Measurements from ENCODE around the gene ARHGEF28. TPM values are rescaled to one million over a fixed set of nuclear protein-coding genes. Genes with fewer than 3 reads are reported as not detected.
A peak's percentile ranks its signal among the peaks of the same experiment; 100 is the strongest.

ARHGEF28 gene
- total RNA-seq, 4 donors from 2014 or later: 9.8 to 18.7 (median 18.6) TPM

- H3K4me3 ChIP-seq: no peak overlapping the region
- no peaks in the 10 kb centered on the region for H3K27me3 ChIP-seq
- in situ Hi-C loops (cut with MboI; ENCODE audit: low pct_ligation_motif_present in 1 of 4, low pct_unique_long_range_greater_than_20kb in 1 of 4, low sequenced_read_pairs in 3 of 4) (no loop called here), intact Hi-C loops (cut with DNase I; ENCODE audit: low total_unique reads) (no loop called here)
- TF ChIP-seq POLR2AphosphoS5 (IDR thresholded peaks at IDR 0.05) (no peak), EP300 (IDR thresholded peaks at IDR 0.05; ENCODE audit: low read depth) (no peak), POLR2A (IDR thresholded peaks at IDR 0.05) (no peak)
- TF ChIP-seq, protein P1, sequence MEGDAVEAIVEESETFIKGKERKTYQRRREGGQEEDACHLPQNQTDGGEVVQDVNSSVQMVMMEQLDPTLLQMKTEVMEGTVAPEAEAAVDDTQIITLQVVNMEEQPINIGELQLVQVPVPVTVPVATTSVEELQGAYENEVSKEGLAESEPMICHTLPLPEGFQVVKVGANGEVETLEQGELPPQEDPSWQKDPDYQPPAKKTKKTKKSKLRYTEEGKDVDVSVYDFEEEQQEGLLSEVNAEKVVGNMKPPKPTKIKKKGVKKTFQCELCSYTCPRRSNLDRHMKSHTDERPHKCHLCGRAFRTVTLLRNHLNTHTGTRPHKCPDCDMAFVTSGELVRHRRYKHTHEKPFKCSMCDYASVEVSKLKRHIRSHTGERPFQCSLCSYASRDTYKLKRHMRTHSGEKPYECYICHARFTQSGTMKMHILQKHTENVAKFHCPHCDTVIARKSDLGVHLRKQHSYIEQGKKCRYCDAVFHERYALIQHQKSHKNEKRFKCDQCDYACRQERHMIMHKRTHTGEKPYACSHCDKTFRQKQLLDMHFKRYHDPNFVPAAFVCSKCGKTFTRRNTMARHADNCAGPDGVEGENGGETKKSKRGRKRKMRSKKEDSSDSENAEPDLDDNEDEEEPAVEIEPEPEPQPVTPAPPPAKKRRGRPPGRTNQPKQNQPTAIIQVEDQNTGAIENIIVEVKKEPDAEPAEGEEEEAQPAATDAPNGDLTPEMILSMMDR (IDR thresholded peaks at IDR 0.05): no peak
- peaks cover 6 to 38% (median 17%) of the 10 kb centered on the region in 4 donors for H3K4me1 ChIP-seq
- WGBS, 2 donors (ENCODE audit: low coverage in 1 of 2): 57 to 81% methylated on average over 5 to 11 of the region's 11 CpGs
- H3K36me3 ChIP-seq: no peaks in the 10 kb centered on the region
- H3K27ac ChIP-seq: peak overlapping the region in 3 of 4 donors; percentile 2 to 42 (median 7)
- DNase-seq: no peak
- H3K9me3 ChIP-seq: no peaks in the 10 kb centered on the region
Observed at GRCh38 chr5:73748510-73749400, 122.8 kb downstream of the ARHGEF28 start.

- Histone ChIP-seq H3K4me3 (no peak overlapping the region), H3K9me3 (no peaks in the 10 kb centered on the region), H3K36me3 (no peaks in the 10 kb centered on the region), H3K27me3 (no peaks in the 10 kb centered on the region), H3K27ac (peak overlapping the region in 1 of 4 donors; percentile 7), H3K4me1 (peaks cover 6 to 38% (median 17%) of the 10 kb centered on the region in 4 donors)
- intact Hi-C loops (cut with DNase I; ENCODE audit: low total_unique reads) (no loop called here), in situ Hi-C loops (cut with MboI; ENCODE audit: low pct_ligation_motif_present in 1 of 4, low pct_unique_long_range_greater_than_20kb in 1 of 4, low sequenced_read_pairs in 3 of 4) (no loop called here)
- no peak for DNase-seq
- TF ChIP-seq, protein P1 (IDR thresholded peaks at IDR 0.05): no peak
- no peak for TF ChIP-seq POLR2AphosphoS5 (IDR thresholded peaks at IDR 0.05)
- TF ChIP-seq EP300 (IDR thresholded peaks at IDR 0.05; ENCODE audit: low read depth): no peak
- 82 to 100% methylated on average over 2 to 11 of the region's 11 CpGs for WGBS, 2 donors (ENCODE audit: low coverage in 1 of 2)
Observed at GRCh38 chr5:73749485-73750270, 123.7 kb downstream of the ARHGEF28 start.

DNA sequence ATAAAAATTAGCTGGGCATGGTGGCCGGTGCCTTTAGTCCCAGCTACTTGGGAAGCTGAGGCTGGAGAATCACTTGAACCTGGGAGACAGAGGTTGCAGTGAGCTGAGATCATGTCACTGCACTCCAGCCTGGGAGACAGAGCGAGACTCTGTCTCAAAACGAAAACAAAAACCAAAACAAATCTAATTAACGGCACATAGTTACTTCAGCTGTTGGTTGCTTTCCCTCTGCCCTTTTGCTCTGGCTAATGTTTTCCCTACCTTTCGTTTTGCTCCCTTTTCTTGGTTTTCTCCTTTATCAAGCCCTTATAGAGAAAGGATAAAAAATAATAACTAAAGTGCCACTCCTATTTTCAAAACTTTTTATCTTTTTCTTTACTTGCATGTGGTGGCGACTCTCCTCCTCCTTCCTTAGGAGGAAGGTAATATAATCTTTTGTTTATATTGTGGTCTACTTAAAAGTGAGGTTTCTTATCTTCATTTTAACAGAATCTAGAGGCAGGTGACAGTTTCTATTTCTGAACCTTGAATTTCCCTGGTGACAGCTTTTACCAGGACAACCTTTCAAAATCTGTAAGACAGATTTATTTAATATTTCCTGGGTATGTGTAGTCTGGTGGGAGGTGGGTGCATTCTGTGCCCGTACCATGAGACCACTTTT lies 125.4 kb downstream of the ARHGEF28 start:
- no peak overlapping the region for H3K27ac ChIP-seq
- intact Hi-C loops (cut with DNase I; ENCODE audit: low total_unique reads) (no loop called here), in situ Hi-C loops (cut with MboI; ENCODE audit: low pct_ligation_motif_present in 1 of 4, low pct_unique_long_range_greater_than_20kb in 1 of 4, low sequenced_read_pairs in 3 of 4) (no loop called here)
- no peaks in the 10 kb centered on the region for H3K36me3 ChIP-seq
- no peaks in the 10 kb centered on the region for H3K27me3 ChIP-seq
- DNase-seq: no peak
- H3K9me3 ChIP-seq: no peaks in the 10 kb centered on the region
- WGBS, 2 donors (ENCODE audit: low coverage in 1 of 2): 67 to 90% methylated on average over 2 to 7 of the region's 7 CpGs
- TF ChIP-seq, protein P1 (IDR thresholded peaks at IDR 0.05): no peak
- H3K4me1 ChIP-seq: peaks cover 4 to 23% (median 9%) of the 10 kb centered on the region in 4 donors
- H3K4me3 ChIP-seq: no peak overlapping the region

DNA sequence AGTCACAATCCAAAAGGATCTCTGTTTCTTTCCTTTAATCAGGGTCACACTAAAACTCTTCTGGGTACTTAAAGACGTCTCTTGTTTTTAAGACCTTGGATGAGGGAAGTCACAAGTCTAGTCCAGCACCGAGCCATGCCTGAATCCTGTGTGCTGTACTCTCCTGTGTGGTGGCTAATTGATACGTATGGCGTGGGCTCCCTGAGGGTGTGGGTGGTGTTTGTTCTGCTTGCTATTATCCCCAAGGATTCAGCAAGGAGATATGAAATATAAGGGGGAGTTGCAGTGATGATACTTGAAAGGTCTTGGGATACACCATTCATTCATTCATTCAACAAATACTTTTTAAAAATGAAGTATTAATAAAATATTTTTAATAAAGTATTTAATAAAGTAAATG lies 128.3 kb downstream of the ARHGEF28 start:
- Histone ChIP-seq H3K9me3 (no peaks in the 10 kb centered on the region), H3K27me3 (no peaks in the 10 kb centered on the region), H3K4me1 (peaks cover 0 to 7% (median 0%) of the 10 kb centered on the region in 4 donors), H3K36me3 (no peaks in the 10 kb centered on the region), H3K27ac (no peak overlapping the region), H3K4me3 (no peak overlapping the region)
- 84 to 87% methylated on average over 4 of the region's 4 CpGs for WGBS, 2 donors (ENCODE audit: low coverage in 1 of 2)
- TF ChIP-seq, protein P1 (IDR thresholded peaks at IDR 0.05): no peak
- TF ChIP-seq POLR2AphosphoS5 (IDR thresholded peaks at IDR 0.05) (no peak), POLR2A (IDR thresholded peaks at IDR 0.05) (no peak), EP300 (IDR thresholded peaks at IDR 0.05; ENCODE audit: low read depth) (no peak)
- in situ Hi-C loops (cut with MboI; ENCODE audit: low pct_ligation_motif_present in 1 of 4, low pct_unique_long_range_greater_than_20kb in 1 of 4, low sequenced_read_pairs in 3 of 4): no loop called here
- intact Hi-C loops (cut with DNase I; ENCODE audit: low total_unique reads): no loop called here
- DNase-seq: no peak
